ENCODE data around the gene RBM20. TPM values are rescaled to one million over a fixed set of nuclear protein-coding genes. Genes with fewer than 3 reads are reported as not detected.

RBM20 gene
- total and polyA plus RNA-seq, 2 of the 4 experiments (the other 2 are of a cell fraction): under 0.01 to 0.15 TPM

- H2BK15ac ChIP-seq (ENCODE audit: low read depth, low read length): no peak overlapping the region
- H3K56ac ChIP-seq (ENCODE audit: extremely low read depth, insufficient read depth, low read length): no peak overlapping the region
- dilution Hi-C loops (cut with HindIII; ENCODE audit: low sequenced_read_pairs, unreplicated experiment): no loop called here
- BruUV-seq (replicated peaks): no TSS peak
- in situ Hi-C loops (cut with MboI; ENCODE audit: low sequenced_read_pairs): no loop called here
- no peak overlapping the region for H3K4ac ChIP-seq (ENCODE audit: low read depth, low read length)
- POLR2A ChIA-PET (ENCODE audit: unreplicated experiment): no interaction called here
- no peak overlapping the region for H2AK9ac ChIP-seq (replicated peaks; ENCODE audit: low read depth, low read length, poor library complexity)
- ATAC-seq (ENCODE audit: low read depth) (no peak), DNase-seq (no peak)
- H3K4me1 ChIP-seq (ENCODE audit: control insufficient read depth, insufficient read depth, low read length): no peaks in the 10 kb centered on the region; the same call in 1 of the 2 replicates
- H2BK5ac ChIP-seq (ENCODE audit: low read depth, low read length, poor library complexity, severe bottlenecking): no peak overlapping the region
- TF ChIP-seq MXI1 (IDR thresholded peaks at IDR 0.05; ENCODE audit: borderline replicate concordance, low read depth, low read length) (no peak), CHD1 (IDR thresholded peaks at IDR 0.05; ENCODE audit: low read depth, low read length) (no peak), POLR2A (IDR thresholded peaks at IDR 0.05; ENCODE audit: low read depth, low read length) (no peak), BHLHE40 (IDR thresholded peaks at IDR 0.05; ENCODE audit: low read depth, low read length) (no peak), MAFK (IDR thresholded peaks at IDR 0.05; ENCODE audit: low read depth, low read length) (no peak), FOS (IDR thresholded peaks at IDR 0.05; ENCODE audit: low read depth, low read length) (no peak), RCOR1 (IDR thresholded peaks at IDR 0.05; ENCODE audit: insufficient replicate concordance, low read length) (no peak), NFE2L2 (IDR thresholded peaks at IDR 0.05; ENCODE audit: low read depth, low read length) (no peak), ELK1 (IDR thresholded peaks at IDR 0.05; ENCODE audit: borderline replicate concordance, low read depth, low read length) (no peak), SMC3 (IDR thresholded peaks at IDR 0.05; ENCODE audit: low read depth, low read length) (no peak), CEBPB (IDR thresholded peaks at IDR 0.05; ENCODE audit: low read depth, low read length) (no peak), RAD21 (IDR thresholded peaks at IDR 0.05; ENCODE audit: low read length) (no peak), RFX5 (IDR thresholded peaks at IDR 0.05; ENCODE audit: low read depth, low read length) (no peak), USF2 (IDR thresholded peaks at IDR 0.05; ENCODE audit: low read depth, low read length) (no peak), MAZ (IDR thresholded peaks at IDR 0.05; ENCODE audit: borderline replicate concordance, low read depth, low read length) (no peak), CTCF (conservative IDR thresholded peaks at IDR 0.05; ENCODE audit: low read depth, low read length) (no peak)
- H2BK20ac ChIP-seq (ENCODE audit: low read depth, low read length): no peak overlapping the region
- no peaks in the 10 kb centered on the region for H3K36me3 ChIP-seq (ENCODE audit: control insufficient read depth, insufficient read depth, low read length)
- no peak overlapping the region for H3K9ac ChIP-seq (ENCODE audit: low read depth, low read length)
- H4K91ac ChIP-seq (ENCODE audit: insufficient read depth, low read depth, low read length): no peak overlapping the region
- peaks cover 3% of the 10 kb centered on the region for H3K27me3 ChIP-seq (ENCODE audit: control insufficient read depth, insufficient read depth, low read length)
- H3K23ac ChIP-seq (ENCODE audit: low read depth, low read length): no peak overlapping the region
- H2BK120ac ChIP-seq (ENCODE audit: low read depth, low read length): no peak overlapping the region
- no peak overlapping the region for H2AK5ac ChIP-seq (ENCODE audit: low read depth, low read length)
- H3K4me3 ChIP-seq (ENCODE audit: insufficient read depth, low read depth, low read length): no peak overlapping the region
- intact Hi-C loops (cut with micrococcal nuclease): no loop called here
- CTCF ChIA-PET: no interaction called here
- no peak overlapping the region for H3K14ac ChIP-seq (replicated peaks; ENCODE audit: low read depth, low read length)
- H3K9me3 ChIP-seq (ENCODE audit: control insufficient read depth, insufficient read depth, low read length): no peaks in the 10 kb centered on the region
- no peaks in the 10 kb centered on the region for H3K79me1 ChIP-seq (ENCODE audit: low read depth in 1 of 2, low read length in 2 of 2)
- H3K4me2 ChIP-seq (ENCODE audit: low read depth, low read length): no peak overlapping the region
- no peak overlapping the region for H3K18ac ChIP-seq (ENCODE audit: low read depth, low read length)
- no peak overlapping the region for H2AFZ ChIP-seq (replicated peaks; ENCODE audit: low read length, poor library complexity)
- no peak overlapping the region for H4K5ac ChIP-seq (ENCODE audit: low read depth, low read length)
- H4K8ac ChIP-seq (ENCODE audit: low read depth in 2 of 2, low read length in 2 of 2): no peak overlapping the region
- H4K20me1 ChIP-seq (ENCODE audit: insufficient read depth, low read length): no peaks in the 10 kb centered on the region
- H3K9me1 ChIP-seq (ENCODE audit: insufficient read depth, low read length): no peaks in the 10 kb centered on the region
- H3K27ac ChIP-seq (ENCODE audit: insufficient read depth, low read length): no peak overlapping the region
- 92% methylated on average over 2 of the region's 13 CpGs; no CpG with 5 or more reads in 1 of the 2 experiments for WGBS, 2 experiments (ENCODE audit: extremely low coverage in 2 of 2, insufficient read length in 1 of 2)
Observed at GRCh38 chr10:110764793-110765512, 120.8 kb downstream of the RBM20 start.
